HepG2 (cell line): ENCODE data around the gene JPT1. TPM values are rescaled to one million over a fixed set of nuclear protein-coding genes. Genes with fewer than 3 reads are reported as not detected.

Source experiments
- ATAC-seq: fragments of 200-7000 bp; cut with Tn5 transposase; 3 replicates; pipeline ENCODE4 v1.9.1; 2020; ENCODE audit warnings: mild to moderate bottlenecking, moderate library complexity
- BruUV-seq: library from RNA; stranded (reverse); fragments of 400-500 nt; replicated peaks from 2 replicates; lab custom pipeline; 2021; lab: Mats Ljungman, UMichigan
- CTCF ChIA-PET: fragments of 300-600 bp; formaldehyde crosslinking; extraction: SDS; loops from one replicate; lab custom pipeline; 2021; ENCODE audit warnings: low total read pairs, inconsistent platforms, low intra/inter-chr PET ratio; lab: Yijun Ruan, JAX
- POLR2A ChIA-PET: fragments of 350-600 bp; sonication (Branson Sonifier 250); formaldehyde crosslinking; loops from one replicate; lab custom pipeline; 2020; ENCODE audit warnings: antibody characterized with exemption, inconsistent platforms; lab: Yijun Ruan, JAX
- DNase-seq: peaks from one replicate; pipeline ENCODE4 v3.0.0-alpha.2; 2015; ENCODE audit warnings: low spot score
- FAIRE-seq: peaks from 3 replicates; lab custom pipeline; 2011; peaks lifted over from hg19 to GRCh38; lab: Jason Lieb, UNC
- H2AFZ ChIP-seq: one replicate; pipeline ENCODE4 v1.6.1; 2011; ENCODE audit warnings: low read length, inconsistent platforms
- H3K27ac ChIP-seq: fragments of 300-600 bp; 3 replicates; pipeline ENCODE4 v1.8.0; 2011; ENCODE audit warnings: mixed run types, mild to moderate bottlenecking, mixed read lengths, low read length, inconsistent platforms; ENCODE audit not compliant: insufficient read depth; ENCODE audit errors: extremely low read length
- H3K27me3 ChIP-seq, 2 experiments: fragments of 200-600 bp in 1 of 2; 2 replicates in 1 of 2; 3 replicates in 1 of 2; pipeline versions ENCODE4 v1.6.0 to v1.8.0; 2011; ENCODE audit warnings: low read length in 2 of 2, mild to moderate bottlenecking in 2 of 2, moderate library complexity in 2 of 2, inconsistent platforms in 1 of 2; ENCODE audit not compliant: insufficient read depth in 2 of 2, control insufficient read depth in 1 of 2
- H3K36me3 ChIP-seq, 2 experiments: fragments of 200-600 bp in 1 of 2; replicated peaks in 1 of 2; 2 replicates in 1 of 2; 3 replicates in 1 of 2; pipeline versions ENCODE4 v1.5.1 to v1.8.0; 2011; ENCODE audit warnings: low read length in 2 of 2, inconsistent platforms in 1 of 2; ENCODE audit not compliant: insufficient read depth in 2 of 2, control insufficient read depth in 1 of 2
- H3K4me1 ChIP-seq: 2 replicates; pipeline ENCODE4 v1.5.1; 2012; ENCODE audit warnings: low read length, inconsistent platforms; ENCODE audit not compliant: insufficient read depth
- H3K4me2 ChIP-seq: 2 replicates; pipeline ENCODE4 v1.6.0; 2011; ENCODE audit warnings: low read depth, low read length, inconsistent platforms
- H3K4me3 ChIP-seq, 3 experiments: fragments of 200-600 bp in 1 of 3; sonication (generic), shearing (Covaris generic) in 1 of 3; replicated peaks in 1 of 3; 2 replicates each; pipeline ENCODE4 v1.5.1; 2011 to 2016; ENCODE audit warnings: low read length in 3 of 3, inconsistent platforms in 2 of 3, low read depth in 2 of 3, mild to moderate bottlenecking in 2 of 3, control low read depth in 1 of 3, mixed read lengths in 1 of 3; ENCODE audit not compliant: insufficient read depth in 1 of 3
- H3K79me2 ChIP-seq: one replicate; pipeline ENCODE4 v1.6.1; 2011; ENCODE audit warnings: low read length, inconsistent platforms; ENCODE audit not compliant: insufficient read depth
- H3K9ac ChIP-seq: 2 replicates; pipeline ENCODE4 v1.6.0; 2011; ENCODE audit warnings: mild to moderate bottlenecking, low read depth, low read length, inconsistent platforms; ENCODE audit not compliant: insufficient read depth
- H3K9me3 ChIP-seq: 2 replicates; pipeline ENCODE4 v1.5.1; 2012; ENCODE audit warnings: mild to moderate bottlenecking, low read length
- H4K20me1 ChIP-seq: 2 replicates; pipeline ENCODE4 v1.6.0; 2011; ENCODE audit warnings: inconsistent platforms, mild to moderate bottlenecking, low read length, moderate library complexity; ENCODE audit not compliant: insufficient read depth
- AFF4 ChIP-seq: sonication (generic); formaldehyde crosslinking; IDR thresholded peaks from 2 replicates; pipeline ENCODE4 v1.4.0; 2020; ENCODE audit warnings: missing genetic modification reagents
- BCL6 ChIP-seq: IDR thresholded peaks from 2 replicates; pipeline ENCODE4 v1.6.1; 2016; ENCODE audit warnings: missing genetic modification reagents, missing compliant biosample characterization
- GTF2F1 ChIP-seq: fragments of 150-350 bp; IDR thresholded peaks from 2 replicates; pipeline ENCODE4 v1.6.1; 2014; ENCODE audit warnings: low read length
- KLF13 ChIP-seq: sonication (generic); formaldehyde crosslinking; IDR thresholded peaks from 2 replicates; pipeline ENCODE4 v1.4.0; 2020; ENCODE audit warnings: mild to moderate bottlenecking, missing genetic modification reagents
- MZF1 ChIP-seq: sonication (generic); formaldehyde crosslinking; IDR thresholded peaks from 2 replicates; pipeline ENCODE4 v1.8.1; 2023; ENCODE audit warnings: mild to moderate bottlenecking, missing genetic modification reagents, borderline replicate concordance
- NR2C2 ChIP-seq: sonication (generic); formaldehyde crosslinking; IDR thresholded peaks from 2 replicates; pipeline ENCODE4 v1.4.0; 2020; ENCODE audit warnings: missing genetic modification reagents, mild to moderate bottlenecking, moderate library complexity, borderline replicate concordance
- TBP ChIP-seq: sonication (generic); formaldehyde crosslinking; IDR thresholded peaks from 2 replicates; pipeline ENCODE4 v1.5.0; 2020; ENCODE audit warnings: missing genetic modification reagents
- ZNF577 ChIP-seq: sonication (generic); formaldehyde crosslinking; IDR thresholded peaks from 2 replicates; pipeline ENCODE4 v1.4.0; 2020; ENCODE audit warnings: mild to moderate bottlenecking, low read depth, missing genetic modification reagents, borderline replicate concordance
- WGBS: methylation state at CpG from one replicate; pipeline ENCODE4 v1.1.6; 2017; ENCODE audit warnings: low lambda C conversion rate; 5-methylcytosine and 5-hydroxymethylcytosine counted together
- in situ Hi-C: cut with HindIII; loops from 2 replicates; pipeline ENCODE4 v1.10.0; 2017; ENCODE audit warnings: low pct_unique_long_range_greater_than_20kb; ENCODE audit not compliant: extremely low pct_ligation_motif_present
- intact Hi-C: fragments of 100-400 bp; cut with micrococcal nuclease; formaldehyde crosslinking; loops from one replicate; pipeline ENCODE4 v1.10.0; 2022; ENCODE audit not compliant: unreplicated experiment
- polyA plus RNA-seq, 8 experiments: library from polyadenylated mRNA; depleted of rRNA in 3 of 8; stranded (reverse) in 7 of 8; unstranded in 1 of 8; fragments of >200 nt; fragmentation: Illumina TruSeq in 4 of 8; extraction: Trizol in 4 of 8; gene quantifications; 2 replicates each; pipeline versions ENCODE4 v1.2.1 to v1.2.3, GENCODE V29; 2011 to 2016; ENCODE audit warnings: low read depth in 4 of 8, missing spikeins in 1 of 8, mixed read lengths in 1 of 8; ENCODE audit not compliant: insufficient read depth in 1 of 8
- total RNA-seq, 5 experiments: library from RNA; depleted of rRNA; stranded (reverse); fragments of >200 nt; fragmentation: Illumina TruSeq; extraction: Trizol; gene quantifications; 2 replicates each; pipeline ENCODE4 v1.2.3, GENCODE V29; 2016; ENCODE audit warnings: low read depth in 1 of 5

The JPT1 gene
- total and polyA plus RNA-seq, 2 of the 13 experiments (the other 11 are each of a cell fraction or from before 2014, with no cell fraction given): 43.3 to 256 TPM

GRCh38 chr17:75114552-75115314 lies 39.6 kb downstream of the JPT1 start:
- no peak overlapping the region for H3K4me3 ChIP-seq
- in situ Hi-C loops: loop anchor here (5.0 kb wide), 1 partner anchor 298 kb away; no protein-coding TSS in a partner anchor
- 0 out of 2 replicates have a peak overlapping the region, but pooled peaks have one; percentile 7 for H3K9ac ChIP-seq
- POLR2A ChIA-PET: interaction anchor here (0.6 to 2.3 kb wide), 22 partner anchors 8 to 174 kb away, joined by 3 to 19 read pairs (median 4); partner anchors contain the start of genes JPT1, NT5C, NUP85 and SLC16A5
- CTCF ChIA-PET: interaction anchor here (1.3 to 2.4 kb wide), 7 partner anchors 11 to 124 kb away, joined by 3 to 26 read pairs (median 10); partner anchors contain the start of gene NT5C
- DNase-seq (no peak), FAIRE-seq (no peak), ATAC-seq (no peak)
- TF ChIP-seq KLF13 (peak; percentile 29; the same call in 1 of the 2 replicates), NR2C2 (CRISPR knock-in tag) (no peak), GTF2F1 (no peak), TBP (no peak), ZNF577 (CRISPR knock-in tag) (no peak), BCL6 (CRISPR knock-in tag) (no peak), MZF1 (CRISPR knock-in tag) (no peak), AFF4 (CRISPR knock-in tag) (no peak)
- H3K4me1 ChIP-seq: peaks cover 31% of the 10 kb centered on the region
- peaks cover 0 to 3% of the 10 kb centered on the region in 2 experiments; a peak in 3 of 5 replicates for H3K36me3 ChIP-seq
- no peaks in the 10 kb centered on the region for H4K20me1 ChIP-seq
- H3K27me3 ChIP-seq: no peaks in the 10 kb centered on the region
- H3K4me2 ChIP-seq: peak overlapping the region; percentile 48; the same call in 1 of the 2 replicates
- no TSS peak for BruUV-seq
- peak overlapping the region; percentile 19 for H3K27ac ChIP-seq
- H3K79me2 ChIP-seq: peaks cover 8% of the 10 kb centered on the region
- intact Hi-C loops: loop anchor here (1.0 to 5.0 kb wide), 3 partner anchors 57 to 123 kb away; no protein-coding TSS in a partner anchor
- 94% methylated on average over 19 of the region's 19 CpGs for WGBS
- H3K9me3 ChIP-seq: no peaks in the 10 kb centered on the region
- H2AFZ ChIP-seq: no peak overlapping the region
